T-cell (primary cell): ENCODE data around the gene DNAJB12. TPM values are rescaled to one million over a fixed set of nuclear protein-coding genes. Genes with fewer than 3 reads are reported as not detected.

ENCODE experiments used
- ATAC-seq, 4 experiments: fragments of 200-7000 bp in 3 of 4; fragments of 150-1000 bp in 1 of 4; cut with Tn5 transposase; replicated peaks in 1 of 4; 1 replicate in 3 of 4; 2 replicates in 1 of 4; pipeline ENCODE4 v1.10.0; 2021; ENCODE audit warnings: moderate library complexity in 3 of 4, mild to moderate bottlenecking in 2 of 4, moderate number of reproducible peaks in 1 of 4
- CTCF ChIA-PET, 2 donors: fragments of 300-600 bp; sonication (Branson Sonifier 250); formaldehyde crosslinking; loops; one replicate each; lab custom pipeline; 2022; ENCODE audit warnings: antibody characterized with exemption in 2 of 2; lab: Charles Lee
- POLR2A ChIA-PET, 2 donors: fragments of 300-600 bp; sonication (Branson Sonifier 250); formaldehyde crosslinking; loops; one replicate each; lab custom pipeline; 2022; ENCODE audit warnings: antibody characterized with exemption in 2 of 2; lab: Charles Lee
- DNase-seq, 35 experiments: peaks; one replicate each; pipeline versions ENCODE4 v3.0.0 to v3.0.0-alpha.2; 2013 to 2023
- H3K27ac ChIP-seq: one replicate; pipeline ENCODE4 v1.5.1; 2013; ENCODE audit warnings: low read length
- H3K27me3 ChIP-seq, 2 experiments: replicated peaks in 1 of 2; 1 replicate in 1 of 2; 2 replicates in 1 of 2; pipeline versions ENCODE4 v1.6.1 to v1.7.0; 2013; ENCODE audit warnings: low read length in 1 of 2, mixed read lengths in 1 of 2; ENCODE audit not compliant: control insufficient read depth in 2 of 2, insufficient read depth in 2 of 2; ENCODE audit errors: extremely low read depth in 1 of 2
- H3K36me3 ChIP-seq, 2 donors: 1 replicate in 1 of 2; 2 replicates in 1 of 2; pipeline versions ENCODE4 v1.6.1 to v1.7.0; 2013; ENCODE audit warnings: low read length in 1 of 2; ENCODE audit not compliant: control insufficient read depth in 2 of 2, insufficient read depth in 1 of 2; ENCODE audit errors: extremely low read depth in 1 of 2
- H3K4me1 ChIP-seq, 2 experiments: 1 replicate in 1 of 2; 2 replicates in 1 of 2; pipeline versions ENCODE4 v1.6.1 to v1.7.0; 2013; ENCODE audit warnings: low read length in 2 of 2, mixed read lengths in 1 of 2; ENCODE audit not compliant: insufficient read depth in 2 of 2, control insufficient read depth in 1 of 2; ENCODE audit errors: extremely low read depth in 1 of 2
- H3K4me3 ChIP-seq, 2 donors: 1 replicate in 1 of 2; 2 replicates in 1 of 2; pipeline versions ENCODE4 v1.5.1 to v1.7.0; 2013; ENCODE audit warnings: mild to moderate bottlenecking in 2 of 2, low read length in 1 of 2, moderate library complexity in 1 of 2; ENCODE audit not compliant: control insufficient read depth in 1 of 2; ENCODE audit errors: extremely low read depth in 1 of 2
- H3K9me3 ChIP-seq: 2 replicates; pipeline ENCODE4 v1.7.0; 2013
- H3K27ac Mint-ChIP-seq, 2 donors: one replicate each; pipeline ENCODE4 v1.8.0; 2020 to 2021; ENCODE audit warnings: mild to moderate bottlenecking in 2 of 2, mixed read lengths in 2 of 2
- H3K27me3 Mint-ChIP-seq, 2 donors: one replicate each; pipeline ENCODE4 v1.8.0; 2021 to 2022; ENCODE audit warnings: mixed read lengths in 2 of 2
- H3K36me3 Mint-ChIP-seq: one replicate; pipeline ENCODE4 v1.8.0; 2021; ENCODE audit warnings: mixed read lengths
- H3K4me1 Mint-ChIP-seq, 3 donors: one replicate each; pipeline ENCODE4 v1.8.0; 2020 to 2022; ENCODE audit warnings: mixed read lengths in 3 of 3, mild to moderate bottlenecking in 1 of 3
- H3K4me3 Mint-ChIP-seq, 3 donors: one replicate each; pipeline ENCODE4 v1.8.0; 2020 to 2022; ENCODE audit warnings: mild to moderate bottlenecking in 3 of 3, mixed read lengths in 3 of 3, moderate library complexity in 3 of 3
- H3K9me3 Mint-ChIP-seq, 3 donors: one replicate each; pipeline ENCODE4 v1.8.0; 2020 to 2022; ENCODE audit warnings: mixed read lengths in 3 of 3
- WGBS: methylation state at CpG from one replicate; pipeline ENCODE4 v1.1.5; 2013; ENCODE audit warnings: missing lambda C conversion rate; ENCODE audit not compliant: insufficient coverage; 5-methylcytosine and 5-hydroxymethylcytosine counted together
- total RNA-seq, 35 experiments: library from RNA in 6 of 35; stranded (reverse) in 6 of 35; fragments of 120-200 nt in 1 of 35; gene quantifications; one replicate each; pipeline versions ENCODE4 v1.2.1 to v1.2.4 and lab custom pipeline; 2013 to 2026

Gene DNAJB12
- total RNA-seq, 5 donors from 2014 or later (not counting 1 experiment from before 2014, with no cell fraction given): 27.1 to 41.4 (median 31.2) TPM

DNA sequence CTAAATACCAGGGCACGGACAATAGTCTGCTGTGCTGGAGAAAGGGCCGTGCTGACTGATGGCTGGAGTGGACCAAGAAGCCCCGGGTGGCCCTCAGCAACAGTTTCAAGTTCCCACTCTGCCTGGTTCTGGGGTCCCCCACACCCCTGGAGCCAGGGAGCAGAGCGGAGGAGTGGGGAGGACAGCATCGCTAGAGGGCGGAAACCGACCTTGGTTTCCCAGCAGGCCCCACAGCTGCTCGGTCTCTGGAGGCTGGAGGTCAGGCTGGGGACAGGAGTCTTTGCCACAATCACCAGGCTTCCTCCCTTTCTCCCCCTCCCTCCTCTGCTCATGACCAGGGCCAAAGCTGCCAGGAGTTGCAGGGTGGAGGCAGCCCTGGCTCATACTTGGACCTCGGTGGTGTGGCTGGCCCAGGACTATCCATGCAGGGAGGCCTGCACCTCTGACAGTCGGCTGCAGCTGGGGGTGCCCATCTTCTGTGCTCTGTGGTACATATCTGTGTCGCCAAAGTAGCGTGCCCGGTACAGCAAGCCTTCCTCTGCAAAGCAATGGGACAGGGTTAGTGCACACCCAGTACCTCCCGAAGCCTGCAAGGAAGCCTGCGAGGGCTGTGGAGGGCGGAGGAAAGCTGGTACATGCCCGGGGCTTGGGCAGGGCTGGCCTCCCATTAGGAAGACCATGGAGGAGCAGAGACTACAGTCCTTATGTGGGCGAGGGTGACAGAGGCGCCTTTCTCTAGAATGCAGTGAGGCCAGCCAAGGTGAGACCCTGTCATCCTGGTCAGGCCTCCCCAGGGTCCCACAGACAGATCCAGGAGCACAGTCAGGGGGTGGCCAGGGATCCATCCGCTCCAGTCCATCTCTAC is 19.1 kb downstream of the DNAJB12 start:
- peaks cover 8% of the 10 kb centered on the region for H3K36me3 Mint-ChIP-seq
- no peaks in the 10 kb centered on the region for H3K9me3 Mint-ChIP-seq
- peaks cover 68 to 79% (median 71%) of the 10 kb centered on the region in 3 donors for H3K4me1 Mint-ChIP-seq
- Histone ChIP-seq H3K27ac (peak overlapping the region; percentile 90), H3K9me3 (no peaks in the 10 kb centered on the region), H3K27me3 (no peaks in the 10 kb centered on the region), H3K4me3 (peak overlapping the region; percentile 12 to 20), H3K36me3 (peaks cover 13 to 31% of the 10 kb centered on the region in 2 donors), H3K4me1 (peaks cover 56 to 72% of the 10 kb centered on the region in 2 experiments)
- WGBS: 32% methylated on average over 19 of the region's 20 CpGs
- DNase-seq (peak in 23 of 35 experiments; percentile 33 to 66 (median 46)), ATAC-seq (peak; percentile 5 to 24 (median 13))
- peak overlapping the region; percentile 88 to 90 for H3K27ac Mint-ChIP-seq
- POLR2A ChIA-PET: interaction anchor here in 1 of 2 donors (0.6 to 1.6 kb wide), 4 partner anchors 12 to 115 kb away, joined by 3 to 7 read pairs (median 5); no protein-coding TSS in a partner anchor
- peak overlapping the region in 2 of 3 donors; percentile 13 to 85 for H3K4me3 Mint-ChIP-seq
- no peaks in the 10 kb centered on the region for H3K27me3 Mint-ChIP-seq
- CTCF ChIA-PET: interaction anchor here (0.6 to 4.2 kb wide), 12 partner anchors 16 to 287 kb away, joined by 3 to 19 read pairs (median 3); no protein-coding TSS in a partner anchor

DNA sequence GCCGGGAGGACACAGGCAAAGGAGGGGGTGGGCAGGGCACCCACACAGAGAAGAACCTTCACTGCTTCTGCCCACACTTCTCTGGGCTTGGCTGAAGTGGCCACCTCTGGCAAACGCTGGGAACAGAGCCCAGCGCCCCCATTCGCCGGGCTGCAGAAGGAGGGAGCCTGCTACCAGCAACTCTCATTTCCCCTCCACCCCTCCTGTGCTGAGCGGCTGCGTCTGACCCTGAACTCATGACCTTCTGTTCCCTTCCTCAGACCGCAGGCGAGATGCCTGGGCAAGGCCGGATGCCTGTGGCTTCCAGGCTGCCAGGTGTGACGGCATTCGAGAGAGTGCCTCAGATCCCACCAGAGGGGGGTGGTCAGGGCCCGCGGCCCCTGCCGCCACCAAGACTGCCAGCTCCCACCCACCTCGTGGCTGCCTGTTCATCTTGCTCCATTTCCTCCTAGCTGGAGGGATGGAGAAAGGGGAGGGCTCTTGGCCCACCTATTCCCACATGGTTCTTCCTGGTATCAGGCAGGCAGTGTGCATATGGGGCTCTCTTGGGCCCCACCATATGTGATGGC is 19.8 kb downstream of the DNAJB12 start:
- H3K4me3 Mint-ChIP-seq: peak overlapping the region; percentile 25 to 85 (median 55)
- no peaks in the 10 kb centered on the region for H3K27me3 ChIP-seq
- no peaks in the 10 kb centered on the region for H3K9me3 ChIP-seq
- POLR2A ChIA-PET: interaction anchor here in 1 of 2 donors (0.6 to 1.6 kb wide), 4 partner anchors 11 to 114 kb away, joined by 3 to 7 read pairs (median 5); no protein-coding TSS in a partner anchor
- peak overlapping the region in 1 of 2 donors; percentile 12 for H3K4me3 ChIP-seq
- CTCF ChIA-PET: interaction anchor here (0.6 to 4.2 kb wide), 10 partner anchors 15 to 286 kb away, joined by 3 to 19 read pairs (median 4); no protein-coding TSS in a partner anchor
- no peaks in the 10 kb centered on the region for H3K27me3 Mint-ChIP-seq
- peaks cover 4% of the 10 kb centered on the region for H3K36me3 Mint-ChIP-seq
- WGBS: 1% methylated on average over 10 of the region's 16 CpGs
- H3K27ac ChIP-seq: peak overlapping the region; percentile 90
- peaks cover 59 to 74% of the 10 kb centered on the region in 2 experiments for H3K4me1 ChIP-seq
- peaks cover 72 to 80% (median 74%) of the 10 kb centered on the region in 3 donors for H3K4me1 Mint-ChIP-seq
- ATAC-seq (peak; percentile 51 to 71 (median 66)), DNase-seq (peak; percentile 58 to 97 (median 91))
- no peaks in the 10 kb centered on the region for H3K9me3 Mint-ChIP-seq
- peak overlapping the region; percentile 88 to 90 for H3K27ac Mint-ChIP-seq
- peaks cover 13 to 24% of the 10 kb centered on the region in 2 donors for H3K36me3 ChIP-seq

DNA sequence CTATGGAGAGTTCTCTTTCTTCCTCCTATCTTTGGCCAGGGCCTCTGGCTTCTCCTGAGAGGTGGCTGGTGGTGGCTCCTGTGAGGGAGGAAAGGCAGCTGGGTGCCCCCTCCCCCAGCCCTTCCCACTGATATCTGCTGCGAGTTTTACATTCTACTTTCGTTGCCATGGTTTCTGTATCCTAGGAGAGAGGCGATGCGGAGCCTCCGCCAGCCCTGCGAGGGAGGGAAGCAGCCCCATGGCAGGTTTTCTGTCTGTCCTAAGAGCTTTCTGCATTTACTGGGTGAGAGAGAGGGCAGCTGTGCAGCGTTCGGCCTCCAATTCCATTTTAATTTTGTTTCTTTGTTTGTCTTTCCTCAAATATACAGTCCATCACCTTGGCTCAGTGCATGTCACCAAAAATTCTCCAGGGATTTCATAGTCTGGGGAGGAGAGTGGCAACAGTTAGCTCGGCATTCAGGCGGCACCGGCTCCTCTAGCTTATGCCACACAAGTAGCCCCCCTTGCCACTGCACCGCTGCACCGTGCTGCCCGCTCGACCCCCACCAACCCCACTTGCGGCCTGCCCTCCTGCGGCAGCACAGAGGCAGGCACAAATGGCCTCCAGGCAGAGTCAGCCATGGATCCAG is 20.4 kb downstream of the DNAJB12 start:
- Mint-ChIP-seq H3K9me3 (no peaks in the 10 kb centered on the region), H3K27me3 (no peaks in the 10 kb centered on the region), H3K4me1 (peaks cover 77 to 85% (median 80%) of the 10 kb centered on the region in 3 donors), H3K4me3 (peak overlapping the region; percentile 25 to 85 (median 55)), H3K27ac (peak overlapping the region; percentile 88 to 90), H3K36me3 (peaks cover 4% of the 10 kb centered on the region)
- Histone ChIP-seq H3K9me3 (no peaks in the 10 kb centered on the region), H3K27me3 (no peaks in the 10 kb centered on the region), H3K4me3 (no peak overlapping the region), H3K4me1 (peaks cover 64 to 80% of the 10 kb centered on the region in 2 experiments), H3K36me3 (peaks cover 13 to 19% of the 10 kb centered on the region in 2 donors), H3K27ac (peak overlapping the region; percentile 90)
- CTCF ChIA-PET: interaction anchor here (0.6 to 4.2 kb wide), 8 partner anchors 14 to 109 kb away, joined by 3 to 19 read pairs (median 4); no protein-coding TSS in a partner anchor
- no peak for ATAC-seq
- POLR2A ChIA-PET: interaction anchor here (0.6 to 1.6 kb wide), 3 partner anchors 20 to 105 kb away, joined by 3 to 6 read pairs (median 3); no protein-coding TSS in a partner anchor
- peak in 2 of 35 experiments; percentile 35 to 43 for DNase-seq
- WGBS: 57% methylated on average over 12 of the region's 17 CpGs

DNA sequence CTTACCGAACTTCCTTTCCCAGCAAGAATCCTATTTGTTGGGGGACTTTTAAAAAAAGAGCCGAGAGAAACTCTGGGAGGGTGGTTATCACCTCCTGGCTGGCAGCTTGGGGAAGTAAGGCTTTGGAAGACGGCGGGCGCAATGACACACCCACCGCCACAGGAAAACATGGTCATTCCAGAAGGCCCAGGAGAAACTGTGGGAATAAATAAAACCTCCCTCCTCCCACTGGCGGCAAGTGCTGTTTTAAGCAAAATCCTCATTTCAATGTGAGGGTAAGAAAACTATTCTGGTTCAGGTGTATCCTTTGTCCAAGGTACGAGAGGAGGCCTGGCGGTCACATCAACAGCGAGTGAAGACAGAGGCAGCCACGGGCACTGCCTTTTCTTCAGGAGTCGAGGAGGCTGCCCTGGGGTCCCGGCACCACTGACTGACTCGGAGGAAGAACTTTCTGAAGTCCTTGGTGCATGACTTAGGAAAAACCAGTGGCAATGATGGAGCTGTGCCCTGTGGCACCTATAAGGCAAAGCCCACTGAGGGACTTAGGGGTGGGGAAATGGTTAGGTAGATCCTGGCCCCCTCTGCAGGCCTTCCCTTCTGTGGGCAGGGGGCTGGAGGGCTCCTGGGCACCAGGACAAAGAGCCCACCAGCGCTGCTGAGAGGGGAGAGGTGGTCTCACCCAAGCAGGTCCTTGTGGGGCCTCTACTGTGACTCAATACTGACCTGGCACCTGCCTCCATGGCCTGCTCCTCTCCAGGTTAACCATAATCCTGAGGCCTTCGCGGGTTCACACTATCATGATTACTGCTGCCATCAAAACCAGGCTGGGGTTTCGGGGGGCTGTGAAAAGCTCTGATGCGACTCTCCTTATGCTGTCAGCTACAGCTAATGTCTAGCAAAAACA is 21.4 kb downstream of the DNAJB12 start:
- peak overlapping the region in 1 of 3 donors; percentile 85 for H3K4me3 Mint-ChIP-seq
- H3K27ac ChIP-seq: peak overlapping the region; percentile 90

DNA sequence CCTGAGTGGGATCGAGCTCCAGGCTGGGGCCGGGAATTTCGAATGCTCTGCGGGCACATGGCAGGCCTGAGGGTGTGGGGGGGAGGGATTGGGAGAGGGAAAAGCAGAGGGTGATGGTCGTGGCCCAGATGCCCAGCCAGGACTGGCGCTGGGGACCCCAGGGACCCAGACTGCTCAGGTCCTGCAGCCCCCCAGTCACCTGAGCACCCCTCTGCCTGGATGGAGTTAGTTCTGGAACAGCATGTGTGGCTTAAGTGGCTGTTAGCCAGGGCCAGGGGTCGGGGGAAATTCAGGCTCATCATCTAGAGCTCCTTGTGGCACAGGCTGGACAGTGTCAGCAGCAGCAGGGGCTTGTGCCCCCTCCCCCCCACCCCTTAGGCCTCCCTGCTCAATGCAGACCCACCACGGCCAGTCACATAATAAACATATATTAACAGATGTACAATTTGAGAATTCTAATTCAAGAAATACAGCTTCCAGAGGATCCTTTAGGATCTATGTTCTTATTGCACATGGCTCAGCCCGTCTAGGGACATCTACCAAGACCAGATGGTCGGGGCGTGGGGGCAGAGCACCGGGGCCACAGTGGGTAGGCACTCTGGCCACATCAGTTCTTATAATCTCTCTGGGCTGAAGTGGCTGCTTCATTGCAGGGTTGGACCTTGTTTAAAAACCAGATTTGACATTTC is 22.2 kb downstream of the DNAJB12 start:
- ATAC-seq: no peak
- no peak for DNase-seq
- H3K9me3 ChIP-seq: no peaks in the 10 kb centered on the region
- peaks cover 80 to 97% of the 10 kb centered on the region in 2 experiments for H3K4me1 ChIP-seq
- peaks cover 0 to 2% of the 10 kb centered on the region in 2 experiments for H3K27me3 ChIP-seq
- 55% methylated on average over 8 of the region's 12 CpGs for WGBS
- H3K36me3 ChIP-seq: peaks cover 8 to 9% of the 10 kb centered on the region in 2 donors
- peaks cover 93 to 96% (median 95%) of the 10 kb centered on the region in 3 donors for H3K4me1 Mint-ChIP-seq
- no peak overlapping the region for H3K4me3 ChIP-seq
- CTCF ChIA-PET: interaction anchor here (0.6 to 1.9 kb wide), 10 partner anchors 12 to 113 kb away, joined by 3 to 25 read pairs (median 4); partner anchors contain the start of gene DDIT4 (in 1 of the 2)
- peak overlapping the region; percentile 6 to 85 (median 64) for H3K4me3 Mint-ChIP-seq
- no peaks in the 10 kb centered on the region for H3K27me3 Mint-ChIP-seq
- no peaks in the 10 kb centered on the region for H3K9me3 Mint-ChIP-seq
- peak overlapping the region; percentile 74 to 81 for H3K27ac Mint-ChIP-seq
- POLR2A ChIA-PET: interaction anchor here (0.5 to 1.5 kb wide), 14 partner anchors 11 to 289 kb away, joined by 3 to 23 read pairs (median 4); partner anchors contain the start of genes ANAPC16 (in 1 of the 2) and DDIT4 (in 1 of the 2)
- H3K36me3 Mint-ChIP-seq: no peaks in the 10 kb centered on the region
- peak overlapping the region; percentile 90 for H3K27ac ChIP-seq

More for the DNA sequence above, 21.4 kb downstream of the DNAJB12 start:
- DNase-seq: no peak
- H3K36me3 Mint-ChIP-seq: peaks cover 4% of the 10 kb centered on the region
- H3K27ac Mint-ChIP-seq: peak overlapping the region; percentile 81
- H3K4me3 ChIP-seq: no peak overlapping the region
- ChIA-PET POLR2A (interaction anchor here (0.5 to 1.0 kb wide), 5 partner anchors 21 to 104 kb away, joined by 3 to 7 read pairs (median 4); no protein-coding TSS in a partner anchor), CTCF (interaction anchor here (0.6 to 4.2 kb wide), 6 partner anchors 14 to 108 kb away, joined by 3 to 19 read pairs (median 4); no protein-coding TSS in a partner anchor)
- H3K9me3 Mint-ChIP-seq: no peaks in the 10 kb centered on the region
- H3K4me1 ChIP-seq: peaks cover 73 to 89% of the 10 kb centered on the region in 2 experiments
- no peaks in the 10 kb centered on the region for H3K27me3 Mint-ChIP-seq
- 72% methylated on average over 9 of the region's 19 CpGs for WGBS
- no peak for ATAC-seq
- no peaks in the 10 kb centered on the region for H3K9me3 ChIP-seq
- peaks cover 13 to 17% of the 10 kb centered on the region in 2 donors for H3K36me3 ChIP-seq
- peaks cover 85 to 92% (median 87%) of the 10 kb centered on the region in 3 donors for H3K4me1 Mint-ChIP-seq
- peaks cover 0 to 2% of the 10 kb centered on the region in 2 experiments for H3K27me3 ChIP-seq
